HCT116 (cell line): ENCODE measurements around the gene TMEM51. TPM values are rescaled to one million over a fixed set of nuclear protein-coding genes. Genes with fewer than 3 reads are reported as not detected.

Experiments
- ATAC-seq: fragments of 200-7000 bp; cut with Tn5 transposase; 2 replicates; pipeline ENCODE4 v1.9.1; 2020; ENCODE audit warnings: mild to moderate bottlenecking, moderate library complexity
- BruUV-seq: library from RNA; stranded (reverse); fragments of 400-500 nt; replicated peaks from 2 replicates; lab custom pipeline; 2021; lab: Mats Ljungman, UMichigan
- CTCF ChIA-PET: fragments of 300-600 bp; sonication (Branson Sonifier 250); formaldehyde crosslinking; loops from one replicate; lab custom pipeline; 2021; ENCODE audit warnings: antibody characterized with exemption; lab: Charles Lee
- POLR2A ChIA-PET: fragments of 300-600, 350-600 bp; sonication (Branson Sonifier 250); formaldehyde crosslinking; loops from one replicate; lab custom pipeline; 2021; ENCODE audit warnings: antibody characterized with exemption; lab: Charles Lee
- RAD21 ChIA-PET, 2 experiments: fragments of 300-600 bp; sonication (Branson Sonifier 250); formaldehyde crosslinking; loops; one replicate each; lab custom pipeline; 2023; ENCODE audit warnings: low total read pairs in 2 of 2; ENCODE audit not compliant: uncharacterized antibody in 2 of 2, unreplicated experiment in 2 of 2, low non-redundant PET in 1 of 2; lab: Charles Lee
- DNase-seq: peaks from one replicate; pipeline ENCODE4 v3.0.0-alpha.2; 2010; ENCODE audit warnings: low read depth, low spot score
- H2AFZ ChIP-seq: fragments of 200-600 bp; shearing (Covaris generic), sonication (generic); 2 replicates; pipeline ENCODE4 v1.6.1; 2017; ENCODE audit warnings: low read depth, mixed run types, mixed read lengths, antibody characterized with exemption, low read length; ENCODE audit not compliant: poor library complexity, severe bottlenecking
- H3K27ac ChIP-seq: 2 replicates; pipeline ENCODE4 v1.5.1; 2012; ENCODE audit warnings: low read depth, low read length
- H3K27me3 ChIP-seq: fragments of 200-600 bp; sonication (generic); 2 replicates; pipeline ENCODE4 v1.6.1; 2016; ENCODE audit warnings: mixed run types, low read length, mixed read lengths; ENCODE audit not compliant: insufficient read depth
- H3K36me3 ChIP-seq, 2 experiments: fragments of 200-500 bp in 1 of 2; fragments of 200-600 bp in 1 of 2; sonication (Bioruptor generic) in 1 of 2; sonication (generic) in 1 of 2; 2 replicates each; pipeline versions ENCODE4 v1.5.1 to v1.6.1; 2014 to 2016; ENCODE audit warnings: low read length in 2 of 2, inconsistent platforms in 1 of 2, mixed read lengths in 1 of 2, mixed run types in 1 of 2; ENCODE audit not compliant: insufficient read depth in 2 of 2, control insufficient read depth in 1 of 2
- H3K4me1 ChIP-seq, 2 experiments: fragments of 200-600 bp in 1 of 2; sonication (generic) in 1 of 2; 2 replicates each; pipeline versions ENCODE4 v1.5.1 to v1.6.1; 2012 to 2017; ENCODE audit warnings: low read length in 2 of 2, inconsistent platforms in 1 of 2, mild to moderate bottlenecking in 1 of 2, mixed read lengths in 1 of 2, mixed run types in 1 of 2, moderate library complexity in 1 of 2; ENCODE audit not compliant: insufficient read depth in 2 of 2, control insufficient read depth in 1 of 2
- H3K4me2 ChIP-seq: fragments of 200-600 bp; sonication (generic); 2 replicates; pipeline ENCODE4 v1.6.1; 2017; ENCODE audit warnings: mixed run types, low read length, mixed read lengths
- H3K4me3 ChIP-seq, 2 experiments: fragments of 200-600 bp in 1 of 2; sonication (generic) in 1 of 2; replicated peaks in 1 of 2; 2 replicates each; pipeline ENCODE4 v1.5.1; 2011 to 2016; ENCODE audit warnings: low read length in 2 of 2, control low read depth in 1 of 2, low read depth in 1 of 2, mild to moderate bottlenecking in 1 of 2, mixed read lengths in 1 of 2, mixed run types in 1 of 2
- H3K79me2 ChIP-seq: fragments of 200-600 bp; sonication (generic); 2 replicates; pipeline ENCODE4 v1.6.1; 2017; ENCODE audit warnings: mild to moderate bottlenecking, mixed run types, low read length, moderate library complexity, mixed read lengths; ENCODE audit not compliant: insufficient read depth
- H3K9ac ChIP-seq: fragments of 200-600 bp; sonication (generic); 2 replicates; pipeline ENCODE4 v1.6.1; 2016; ENCODE audit warnings: low read length, mixed read lengths
- H3K9me2 ChIP-seq: fragments of 200-600 bp; sonication (generic), shearing (Covaris generic); 2 replicates; pipeline ENCODE4 v1.6.1; 2017; ENCODE audit warnings: mixed run types, mild to moderate bottlenecking, moderate library complexity; ENCODE audit not compliant: insufficient read depth
- H3K9me3 ChIP-seq, 2 experiments: fragments of 200-500 bp in 1 of 2; fragments of 200-600 bp in 1 of 2; sonication (Bioruptor generic) in 1 of 2; sonication (generic) in 1 of 2; 2 replicates each; pipeline ENCODE4 v1.6.1; 2014 to 2017; ENCODE audit warnings: low read length in 2 of 2, mixed read lengths in 2 of 2, inconsistent platforms in 1 of 2, low read depth in 1 of 2, mild to moderate bottlenecking in 1 of 2, mixed run types in 1 of 2, moderate library complexity in 1 of 2; ENCODE audit not compliant: control insufficient read depth in 1 of 2, insufficient read depth in 1 of 2
- H4K20me1 ChIP-seq: fragments of 200-600 bp; sonication (generic), shearing (Covaris generic); 2 replicates; pipeline ENCODE4 v1.6.1; 2017; ENCODE audit warnings: mixed run types, mild to moderate bottlenecking, moderate library complexity; ENCODE audit not compliant: insufficient read depth
- CEBPB ChIP-seq: IDR thresholded peaks from 2 replicates; pipeline ENCODE4 v1.6.1; 2012; ENCODE audit warnings: low read depth
- ELF1 ChIP-seq: IDR thresholded peaks from 2 replicates; pipeline ENCODE4 v1.6.1; 2012; ENCODE audit warnings: low read depth, borderline replicate concordance
- EZH2 ChIP-seq: fragments of 200-600 bp; sonication (generic); IDR thresholded peaks from 2 replicates; pipeline ENCODE4 v1.6.1; 2017; ENCODE audit warnings: antibody characterized with exemption, mixed run types
- EZH2phosphoT487 ChIP-seq: fragments of 200-600 bp; IDR thresholded peaks from 2 replicates; pipeline ENCODE4 v1.6.1; 2018; ENCODE audit warnings: antibody characterized with exemption, borderline replicate concordance
- JUND ChIP-seq: IDR thresholded peaks from 2 replicates; pipeline ENCODE4 v1.6.1; 2012
- POLR2A ChIP-seq: IDR thresholded peaks from 2 replicates; pipeline ENCODE4 v1.7.0; 2011; ENCODE audit warnings: borderline replicate concordance; ENCODE audit not compliant: insufficient read depth, insufficient read length; ENCODE audit errors: extremely low read depth
- POLR2AphosphoS5 ChIP-seq: IDR thresholded peaks from 2 replicates; pipeline ENCODE4 v1.6.1; 2011; ENCODE audit warnings: mild to moderate bottlenecking, low read depth, low read length, moderate library complexity
- RAD21 ChIP-seq: IDR thresholded peaks from 2 replicates; pipeline ENCODE4 v1.6.1; 2012; ENCODE audit warnings: low read depth, mild to moderate bottlenecking
- SIN3A ChIP-seq: IDR thresholded peaks from 2 replicates; pipeline ENCODE4 v1.6.1; 2012; ENCODE audit warnings: low read depth
- SP1 ChIP-seq: IDR thresholded peaks from 2 replicates; pipeline ENCODE4 v1.6.1; 2012; ENCODE audit warnings: low read depth
- SRF ChIP-seq: IDR thresholded peaks from 2 replicates; pipeline ENCODE4 v1.6.1; 2012; ENCODE audit warnings: low read depth
- YY1 ChIP-seq: IDR thresholded peaks from 2 replicates; pipeline ENCODE4 v1.6.1; 2011; ENCODE audit warnings: low read length, low read depth, moderate library complexity, mild to moderate bottlenecking; ENCODE audit not compliant: insufficient replicate concordance; ENCODE audit errors: extremely low read depth
- ZFX ChIP-seq: fragments of 450-650 bp; IDR thresholded peaks from 2 replicates; pipeline ENCODE4 v1.6.1; 2017
- intact Hi-C: fragments of 100-400 bp; cut with micrococcal nuclease; formaldehyde crosslinking; loops from 2 replicates; pipeline ENCODE4 v1.10.0; 2022
- total RNA-seq: library from RNA; stranded (reverse); gene quantifications from one replicate; pipeline ENCODE4 v1.2.1, GENCODE V29; 2021; ENCODE audit not compliant: unreplicated experiment
- TF ChIP-seq, protein P1 (sequence below): IDR thresholded peaks from 2 replicates; pipeline ENCODE4 v1.6.1; 2011; ENCODE audit warnings: mild to moderate bottlenecking, low read length, moderate library complexity; ENCODE audit not compliant: insufficient replicate concordance; ENCODE audit errors: extremely low read depth
- TF ChIP-seq, protein P2 (sequence below): IDR thresholded peaks from 2 replicates; pipeline ENCODE4 v1.6.1; 2012
- TF ChIP-seq, protein P3 (sequence below): IDR thresholded peaks from 2 replicates; pipeline ENCODE4 v1.6.1; 2012

Gene TMEM51
- total RNA-seq, 1 experiment from 2014 or later = 16.6 TPM

DNA sequence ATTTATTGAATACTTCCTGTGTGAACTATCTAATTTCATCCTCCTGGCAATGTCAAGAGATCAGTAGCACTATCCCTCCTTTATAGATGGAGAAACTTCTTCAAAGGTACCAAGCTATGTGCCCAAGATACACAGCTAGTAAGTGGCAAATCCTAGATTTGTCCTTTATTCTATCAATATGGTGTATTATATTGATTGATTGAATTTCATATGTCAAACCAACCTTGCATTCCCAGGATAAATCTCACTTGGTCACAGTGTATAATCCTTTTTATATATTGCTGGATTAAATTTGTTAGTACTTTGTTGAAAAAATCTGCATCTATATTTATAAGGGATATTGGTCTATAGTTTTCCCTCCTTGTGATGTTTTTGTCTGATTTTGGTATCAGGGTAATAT lies 48.8 kb upstream of the TMEM51 start:
- peaks cover 3 to 7% of the 10 kb centered on the region in 2 experiments; a peak in 1 of 4 replicates for H3K9me3 ChIP-seq
- CTCF ChIA-PET = no interaction called here
- no peak overlapping the region for H3K27ac ChIP-seq
- ATAC-seq (no peak), DNase-seq (no peak)
- intact Hi-C loops = loop anchor here (10.0 kb wide), 2 partner anchors 330 to 540 kb away; no protein-coding TSS in a partner anchor
- no peak overlapping the region for H3K4me2 ChIP-seq
- POLR2A ChIA-PET = no interaction called here
- TF ChIP-seq EZH2phosphoT487 (no peak), RAD21 (no peak), ELF1 (no peak), POLR2AphosphoS5 (no peak), CEBPB (no peak), EZH2 (no peak), POLR2A (no peak), SP1 (no peak), SRF (no peak), ZFX (no peak), JUND (no peak), YY1 (no peak), SIN3A (no peak)
- TF ChIP-seq, protein P1, sequence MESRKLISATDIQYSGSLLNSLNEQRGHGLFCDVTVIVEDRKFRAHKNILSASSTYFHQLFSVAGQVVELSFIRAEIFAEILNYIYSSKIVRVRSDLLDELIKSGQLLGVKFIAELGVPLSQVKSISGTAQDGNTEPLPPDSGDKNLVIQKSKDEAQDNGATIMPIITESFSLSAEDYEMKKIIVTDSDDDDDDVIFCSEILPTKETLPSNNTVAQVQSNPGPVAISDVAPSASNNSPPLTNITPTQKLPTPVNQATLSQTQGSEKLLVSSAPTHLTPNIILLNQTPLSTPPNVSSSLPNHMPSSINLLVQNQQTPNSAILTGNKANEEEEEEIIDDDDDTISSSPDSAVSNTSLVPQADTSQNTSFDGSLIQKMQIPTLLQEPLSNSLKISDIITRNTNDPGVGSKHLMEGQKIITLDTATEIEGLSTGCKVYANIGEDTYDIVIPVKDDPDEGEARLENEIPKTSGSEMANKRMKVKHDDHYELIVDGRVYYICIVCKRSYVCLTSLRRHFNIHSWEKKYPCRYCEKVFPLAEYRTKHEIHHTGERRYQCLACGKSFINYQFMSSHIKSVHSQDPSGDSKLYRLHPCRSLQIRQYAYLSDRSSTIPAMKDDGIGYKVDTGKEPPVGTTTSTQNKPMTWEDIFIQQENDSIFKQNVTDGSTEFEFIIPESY = no peak
- TF ChIP-seq, protein P2, sequence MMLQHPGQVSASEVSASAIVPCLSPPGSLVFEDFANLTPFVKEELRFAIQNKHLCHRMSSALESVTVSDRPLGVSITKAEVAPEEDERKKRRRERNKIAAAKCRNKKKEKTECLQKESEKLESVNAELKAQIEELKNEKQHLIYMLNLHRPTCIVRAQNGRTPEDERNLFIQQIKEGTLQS = no peak
- TF ChIP-seq, protein P3, sequence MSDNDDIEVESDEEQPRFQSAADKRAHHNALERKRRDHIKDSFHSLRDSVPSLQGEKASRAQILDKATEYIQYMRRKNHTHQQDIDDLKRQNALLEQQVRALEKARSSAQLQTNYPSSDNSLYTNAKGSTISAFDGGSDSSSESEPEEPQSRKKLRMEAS = no peak
- RAD21 ChIA-PET = no interaction called here
- no peak overlapping the region for H3K9ac ChIP-seq
- peaks cover 12% of the 10 kb centered on the region; the same call in 1 of the 2 replicates for H3K27me3 ChIP-seq
- H2AFZ ChIP-seq = no peak overlapping the region
- H3K79me2 ChIP-seq = no peaks in the 10 kb centered on the region
- no peaks in the 10 kb centered on the region for H3K4me1 ChIP-seq
- H4K20me1 ChIP-seq = no peaks in the 10 kb centered on the region
- no peaks in the 10 kb centered on the region for H3K9me2 ChIP-seq
- no peaks in the 10 kb centered on the region for H3K36me3 ChIP-seq
- BruUV-seq = no TSS peak
- no peak overlapping the region for H3K4me3 ChIP-seq
